Stimulated activated CD8-positive, alpha-beta memory T cell treated with anti-CD3 and anti-CD28 coated beads, Interleukin-12 subunit alpha, Interleukin-12 subunit beta, amount 100 ng/mL, for 1 hour (primary cell): Measurements from ENCODE around the gene BCO1.

Source experiments
- DNase-seq: peaks from one replicate; pipeline ENCODE4 v3.0.0-alpha.2; 2020; ENCODE audit warnings: low read depth

BCO1 gene

GRCh38 chr16:81321039-81321438 lies 82.5 kb downstream of the BCO1 start:
- no peak for DNase-seq

GRCh38 chr16:81321536-81321935 lies 83.0 kb downstream of the BCO1 start:
- DNase-seq, result no peak

GRCh38 chr16:81324808-81325207 lies 86.3 kb downstream of the BCO1 start:
- DNase-seq, result no peak

GRCh38 chr16:81327011-81327410 lies 88.5 kb downstream of the BCO1 start:
- DNase-seq, result no peak

GRCh38 chr16:81327447-81328196 lies 89.1 kb downstream of the BCO1 start:
- no peak for DNase-seq

GRCh38 chr16:81329947-81330346 lies 91.5 kb downstream of the BCO1 start:
- DNase-seq, result no peak

- DNase-seq, result no peak
Measured at GRCh38 chr16:81333356-81333755, 94.9 kb downstream of the BCO1 start.

GRCh38 chr16:81335669-81336068 lies 97.2 kb downstream of the BCO1 start:
- no peak for DNase-seq

- no peak for DNase-seq
Measured at GRCh38 chr16:81337097-81337496, 98.6 kb downstream of the BCO1 start.
